ACHN (cell line): ENCODE measurements around the gene PANK4.

Source experiments
- DNase-seq: peaks from one replicate; pipeline ENCODE4 v3.0.0-alpha.2; 2015
- in situ Hi-C: cut with HindIII; loops from 2 replicates; pipeline ENCODE4 v1.10.0; 2017; ENCODE audit warnings: low sequenced_read_pairs, low pct_ligation_motif_present, low pct_unique_long_range_greater_than_20kb

PANK4 gene

GRCh38 chr1:2534687-2535441 lies 8.5 kb upstream of the PANK4 start:
- in situ Hi-C loops, result no loop called here
- peak; percentile 23 for DNase-seq

- DNase-seq, result no peak
- in situ Hi-C loops, result no loop called here
Measured at GRCh38 chr1:2534315-2534686, 7.9 kb upstream of the PANK4 start.

DNA sequence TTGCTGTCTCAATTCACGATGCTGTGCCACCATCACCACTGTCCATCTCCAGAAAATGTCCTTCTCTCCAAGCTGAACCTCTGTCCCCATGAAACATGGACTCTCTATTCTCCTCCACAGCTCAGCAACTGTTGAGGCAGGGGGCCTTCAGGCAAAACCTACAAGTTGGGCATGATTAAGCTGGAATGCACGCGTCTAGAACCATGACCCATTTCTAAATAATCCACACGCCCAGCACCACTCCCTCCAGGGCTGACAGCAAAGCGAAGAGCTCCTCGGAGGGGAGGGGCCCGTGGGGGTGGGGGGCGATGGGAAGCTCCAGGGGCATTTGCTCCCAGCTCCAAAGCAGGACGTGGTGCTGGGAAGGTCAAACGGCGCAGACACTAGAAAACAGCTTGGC lies 7.0 kb upstream of the PANK4 start:
- in situ Hi-C loops, result no loop called here
- no peak for DNase-seq

DNA sequence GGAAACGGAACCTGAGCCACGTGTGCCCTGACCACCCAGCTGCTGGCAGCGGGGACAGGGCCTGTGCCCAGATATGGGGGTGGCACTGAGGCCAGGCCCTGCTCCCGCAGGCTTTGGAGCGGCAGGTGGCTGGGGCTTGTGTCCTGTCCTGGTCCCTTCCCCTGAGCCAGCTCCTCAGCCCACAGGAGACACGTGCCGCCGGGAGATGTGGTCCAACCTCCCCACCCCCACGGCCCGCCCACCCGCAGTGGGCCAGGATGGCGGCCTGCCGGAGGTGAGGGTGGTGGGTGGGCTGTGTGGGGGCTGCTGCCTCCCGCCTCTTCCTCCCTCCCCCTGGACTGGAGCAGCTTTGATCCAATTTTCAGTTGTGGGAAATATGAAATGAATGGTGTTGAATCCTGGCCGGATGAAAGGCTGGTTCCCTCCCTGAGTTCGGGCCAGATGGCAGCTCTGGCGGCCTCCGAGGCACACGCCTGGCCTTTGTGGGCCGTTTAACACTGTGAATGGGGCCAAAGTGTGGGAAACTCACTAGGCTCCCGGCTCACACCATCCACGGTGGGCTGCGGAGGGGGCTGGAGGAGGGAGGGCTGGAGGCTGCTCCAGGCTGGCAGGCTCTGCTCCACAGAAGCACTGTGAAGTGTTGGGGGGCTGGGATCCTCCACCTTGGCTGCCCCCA lies 6.2 kb upstream of the PANK4 start:
- no peak for DNase-seq
- in situ Hi-C loops, result no loop called here

DNA sequence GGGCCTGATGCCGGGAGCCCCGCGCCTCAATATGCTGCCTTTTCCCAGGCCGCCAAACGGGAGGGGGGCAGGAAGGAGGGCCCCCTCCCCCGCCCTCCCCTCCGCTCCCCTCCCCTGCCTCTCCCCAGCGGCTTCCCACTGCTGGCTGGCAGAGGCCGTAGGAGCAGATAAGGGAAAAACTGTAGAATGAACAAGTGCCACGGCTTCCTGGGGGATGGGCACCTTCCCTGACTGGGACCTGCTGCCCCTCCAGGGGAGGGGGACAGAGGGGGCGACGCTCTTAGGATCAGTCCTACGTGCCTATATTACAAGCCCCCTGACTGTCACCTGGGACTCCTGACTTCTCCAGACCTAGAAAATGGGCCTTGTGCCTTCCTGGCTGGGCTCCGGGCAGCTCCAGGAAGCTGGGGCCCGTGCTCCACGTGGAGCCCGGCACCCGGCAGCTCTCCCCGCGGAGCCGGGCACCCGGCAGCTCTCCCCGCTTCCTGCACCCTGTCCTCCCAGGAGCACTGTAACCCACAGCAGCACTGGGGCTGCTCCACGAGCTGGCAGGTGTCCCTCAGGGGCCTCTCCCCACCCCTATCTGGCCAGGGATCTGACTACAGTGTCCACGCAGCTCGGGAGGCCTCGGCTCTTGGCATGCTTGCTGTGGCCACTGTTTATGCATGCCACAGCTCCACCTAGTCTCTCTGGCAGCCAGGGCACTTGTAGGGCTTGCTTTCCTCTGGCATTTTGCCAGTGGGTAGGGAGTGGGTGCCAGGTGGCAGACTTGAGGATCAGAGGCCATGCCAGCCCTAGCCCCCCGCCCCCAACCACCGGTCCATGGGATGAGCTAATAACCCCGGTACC lies 4.3 kb upstream of the PANK4 start:
- DNase-seq, result peak; percentile 6
- in situ Hi-C loops, result no loop called here

- no peak for DNase-seq
- in situ Hi-C loops, result no loop called here
Measured at GRCh38 chr1:2529784-2530512, 3.6 kb upstream of the PANK4 start, which contains the start of gene HES5. HES5 (minus strand) TSS chr1:2530263; CDS start chr1:2530164, 99 bp downstream.

DNA sequence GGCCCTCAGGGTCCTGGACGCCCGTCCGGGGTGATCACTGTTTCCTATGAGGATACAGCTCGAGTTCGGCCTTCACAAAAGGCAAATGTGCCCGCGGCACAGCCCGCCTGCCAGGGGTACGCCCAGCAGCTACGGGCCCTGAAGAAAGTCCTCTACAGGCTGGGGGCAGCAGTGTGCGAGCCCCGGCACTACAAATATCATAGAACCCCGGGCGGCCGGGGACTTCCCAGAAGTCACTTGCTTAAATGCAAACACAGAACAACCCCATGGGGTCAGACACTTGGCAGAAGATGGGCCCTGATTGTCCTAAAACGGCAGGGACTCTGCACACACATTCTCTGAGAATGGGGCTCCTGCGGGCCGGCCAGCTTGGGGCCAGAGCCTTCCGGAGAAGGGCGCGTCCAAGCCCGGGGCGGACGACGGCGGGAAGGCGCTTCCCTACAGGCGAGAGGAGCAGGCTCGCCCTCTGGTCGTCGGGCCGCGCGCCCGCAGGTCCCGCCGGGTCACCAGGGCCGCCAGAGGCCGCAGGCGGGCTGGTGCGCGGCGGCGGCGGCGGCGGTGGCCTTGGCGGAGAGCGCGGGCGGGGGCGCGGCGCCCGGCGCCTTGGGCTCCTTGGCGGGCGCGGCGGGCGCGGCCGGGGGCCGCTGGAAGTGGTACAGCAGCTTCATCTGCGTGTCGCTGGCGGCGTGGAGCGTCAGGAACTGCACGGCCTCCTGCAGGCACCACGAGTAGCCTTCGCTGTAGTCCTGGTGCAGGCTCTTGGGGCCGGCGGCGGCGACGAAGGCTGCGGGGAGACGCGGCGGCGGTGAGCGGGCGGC lies 2.8 kb upstream of the PANK4 start:
- no peak for DNase-seq
- in situ Hi-C loops, result no loop called here

DNA sequence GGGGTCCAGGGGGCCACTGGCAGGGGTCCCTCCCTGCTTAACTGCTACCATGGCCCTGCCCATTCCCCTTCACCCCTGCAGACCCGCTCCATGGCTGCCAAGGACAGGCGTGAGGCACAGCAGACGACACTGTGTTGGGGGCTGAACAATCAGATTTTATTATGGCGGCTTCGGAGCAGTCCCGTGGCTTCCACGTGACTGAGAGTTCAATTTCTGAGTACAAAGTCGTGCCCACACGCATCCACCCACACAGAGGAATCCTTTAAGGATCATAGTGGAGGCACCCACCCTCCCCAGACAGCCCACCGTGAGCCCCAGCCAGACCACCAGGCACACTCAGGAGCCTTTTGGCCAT lies 2.2 kb upstream of the PANK4 start:
- DNase-seq, result no peak
- in situ Hi-C loops, result no loop called here

DNA sequence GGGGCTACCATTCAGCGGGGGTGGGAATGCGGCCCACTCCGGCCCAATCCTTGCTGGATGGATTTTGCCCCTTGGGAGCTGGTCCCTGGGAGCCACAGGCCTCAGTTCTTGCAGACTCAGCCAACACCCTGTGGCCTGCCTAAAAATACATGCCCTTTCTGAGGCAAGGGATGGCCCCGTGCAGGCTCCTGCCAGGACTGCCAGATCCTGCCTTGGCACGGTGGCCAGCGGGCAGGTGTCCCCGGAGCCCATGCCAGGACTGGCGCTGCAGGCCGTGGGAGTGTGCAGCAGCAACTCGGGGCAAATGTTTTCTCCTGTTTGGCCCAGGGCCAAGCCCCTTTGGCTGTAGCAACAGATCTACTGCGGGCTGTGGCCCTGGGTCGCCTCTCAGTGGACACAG lies 1.6 kb upstream of the PANK4 start:
- DNase-seq, result no peak
- in situ Hi-C loops, result no loop called here

- in situ Hi-C loops, result no loop called here
- DNase-seq, result no peak
Measured at GRCh38 chr1:2527556-2527860, 1.1 kb upstream of the PANK4 start.

GRCh38 chr1:2526824-2527555 lies 594 bp upstream of the PANK4 start:
- peak; percentile 15 for DNase-seq
- in situ Hi-C loops, result no loop called here

GRCh38 chr1:2525572-2525919 lies 850 bp downstream of the PANK4 start:
- DNase-seq, result no peak
- in situ Hi-C loops, result no loop called here

DNA sequence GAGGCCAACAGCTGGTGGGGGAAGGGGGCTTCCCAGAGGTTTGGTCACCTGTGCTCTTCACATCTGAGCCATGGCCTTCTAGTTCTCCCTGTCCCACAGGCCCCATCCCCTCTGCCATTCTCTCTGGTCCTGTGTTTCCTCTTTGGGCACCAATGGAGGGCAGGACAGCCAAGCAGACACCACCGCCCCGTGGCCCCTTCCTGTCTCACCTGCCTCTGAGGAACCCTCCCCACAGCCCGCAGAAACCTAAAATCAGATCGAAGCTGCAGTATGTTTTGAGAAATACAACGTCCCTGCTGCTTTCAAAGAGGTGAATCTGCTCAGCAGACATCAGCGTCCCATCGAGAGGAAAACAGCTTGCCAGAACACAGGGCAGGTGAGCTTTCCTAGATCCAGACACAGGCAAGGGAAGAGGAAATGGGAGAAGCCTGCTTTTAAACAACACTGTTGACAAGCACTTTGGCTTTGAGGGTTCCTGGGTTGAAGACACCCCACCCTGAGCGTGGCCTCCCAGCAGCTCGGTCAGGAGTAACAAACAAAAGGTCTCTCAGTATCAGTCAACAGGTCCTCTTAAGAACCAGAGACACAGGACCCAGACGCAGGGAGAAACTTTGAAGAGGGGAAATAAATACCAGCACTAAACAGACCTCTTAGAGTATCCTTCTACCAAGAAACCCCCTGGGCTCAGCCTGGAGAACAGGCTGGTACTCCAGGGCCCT lies 2.3 kb downstream of the PANK4 start:
- DNase-seq, result no peak
- in situ Hi-C loops, result loop anchor here (25.0 kb wide), 1 partner anchor 112 kb away; the partner anchor contains the start of gene PEX10

DNA sequence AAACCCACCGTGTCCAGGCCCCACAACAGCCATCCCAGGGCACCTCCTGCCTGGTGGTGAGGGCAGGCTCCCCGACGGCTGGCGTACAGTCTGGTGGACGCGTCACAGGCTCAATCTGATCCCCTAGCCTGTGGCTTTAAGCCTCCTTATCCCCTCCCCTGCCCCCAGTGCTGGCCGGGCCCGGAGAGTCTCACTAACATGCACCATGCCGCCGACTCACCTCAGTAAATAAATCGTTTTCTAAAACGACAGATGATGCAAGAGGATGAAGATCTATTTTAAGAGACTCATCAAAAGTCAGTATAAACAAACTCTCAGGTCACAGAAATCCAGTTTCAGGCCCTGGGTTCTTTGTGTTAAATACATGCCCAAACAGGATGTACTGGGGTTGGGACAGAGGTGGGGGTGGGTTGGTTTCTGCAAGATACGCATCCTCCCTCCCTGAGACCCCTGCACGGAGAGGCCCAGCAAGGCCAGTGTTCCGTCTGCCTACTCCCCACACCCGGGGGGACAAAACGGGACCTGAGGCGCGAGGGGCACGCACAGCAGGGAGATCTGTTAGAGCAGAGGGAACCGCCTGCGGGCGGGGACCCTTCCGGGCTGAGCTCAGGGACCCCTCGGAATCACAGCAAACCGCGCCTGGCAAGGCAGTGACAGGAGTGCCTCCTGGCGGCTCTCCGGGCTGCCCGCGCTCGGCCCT lies 3.1 kb downstream of the PANK4 start:
- DNase-seq, result no peak
- in situ Hi-C loops, result loop anchor here (25.0 kb wide), 1 partner anchor 111 kb away; the partner anchor contains the start of gene PEX10

DNA sequence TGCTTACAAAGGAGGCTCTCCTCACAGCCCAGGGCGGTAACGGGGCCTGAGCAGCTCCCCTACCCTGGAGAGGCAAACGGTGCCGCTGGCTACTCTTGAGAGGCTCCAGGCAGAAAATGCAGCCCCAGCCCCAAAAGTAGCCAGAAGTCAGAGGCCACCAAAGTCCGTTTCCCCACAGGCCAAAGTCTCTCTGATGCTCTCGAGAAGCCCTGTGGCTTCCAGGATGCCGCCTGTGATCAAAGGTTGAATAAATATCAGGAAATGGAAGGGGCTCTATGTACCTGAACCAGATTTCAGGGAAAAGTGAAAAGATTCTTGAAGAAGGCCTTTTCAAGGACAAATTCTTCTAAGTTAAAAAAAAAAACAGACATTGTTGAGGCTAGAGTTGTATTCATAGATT lies 4.2 kb downstream of the PANK4 start:
- in situ Hi-C loops, result loop anchor here (25.0 kb wide), 1 partner anchor 110 kb away; the partner anchor contains the start of gene PEX10
- DNase-seq, result no peak

DNA sequence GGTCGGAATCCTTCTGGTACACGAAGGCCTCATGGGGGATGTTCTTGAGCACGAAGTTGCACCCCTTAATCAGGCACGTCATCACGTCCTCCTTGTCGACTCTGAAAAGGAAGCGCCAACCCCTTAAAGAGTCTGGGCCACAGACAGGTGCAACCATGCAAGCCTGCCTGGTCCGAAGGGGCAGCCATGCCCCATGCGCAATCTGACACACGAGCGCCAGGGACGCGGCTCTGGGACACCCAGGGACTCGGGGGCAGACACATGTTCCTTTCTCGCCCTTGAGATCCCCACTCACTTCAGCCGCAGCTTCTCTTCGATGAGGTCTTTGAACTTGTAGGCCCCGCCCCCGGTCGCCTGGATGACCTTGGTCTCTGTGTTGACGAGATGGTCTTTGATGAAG lies 5.6 kb downstream of the PANK4 start:
- in situ Hi-C loops, result loop anchor here (25.0 kb wide), 1 partner anchor 109 kb away; the partner anchor contains the start of gene PEX10
- no peak for DNase-seq
